ENCODE results near the gene EME2. TPM values are rescaled to one million over a fixed set of nuclear protein-coding genes. Genes with fewer than 3 reads are reported as not detected.

Gene EME2
- total and polyA plus RNA-seq, 2 donors (not counting 1 experiment from before 2014, with no cell fraction given), result 34.6 to 42.5 TPM

DNA sequence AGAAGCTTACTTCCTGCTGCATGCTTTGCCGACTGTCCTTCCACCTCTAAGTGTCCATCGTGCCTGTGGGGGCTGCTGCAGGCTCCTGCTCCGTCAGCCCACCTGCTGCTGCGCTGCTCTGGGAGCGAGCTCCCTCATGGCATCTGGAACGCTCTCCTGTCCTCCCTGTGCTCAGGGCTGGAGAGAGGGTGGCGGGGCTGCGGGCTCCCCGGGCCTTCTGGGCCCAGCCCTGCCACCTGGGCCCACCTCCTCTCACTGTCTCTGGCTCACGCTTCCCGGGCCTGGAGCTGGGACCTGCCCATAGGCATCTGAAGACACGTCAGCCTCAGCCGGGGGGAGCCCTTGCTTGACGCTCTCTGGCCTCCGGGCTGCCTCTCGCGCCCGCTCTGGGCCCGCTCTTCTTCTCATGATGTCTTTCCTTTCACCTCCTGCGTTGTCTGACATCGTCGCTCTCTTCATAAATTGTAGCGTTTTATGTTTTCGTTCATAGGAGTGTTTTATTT lies 28.2 kb upstream of the EME2 start:
- ATAC-seq (ENCODE audit: low read depth), result no peak
- no peak for DNase-seq
- H3K27ac ChIP-seq (ENCODE audit: low read length in 2 of 2), result no peak overlapping the region
- H3K27me3 ChIP-seq (replicated peaks in 1 of 4; ENCODE audit: control extremely low read depth in 1 of 4, control insufficient read depth in 3 of 4, insufficient read depth in 4 of 4, low read length in 3 of 4), result no peaks in the 10 kb centered on the region
- H3K4me2 ChIP-seq (replicated peaks; ENCODE audit: low read depth, low read length, poor library complexity, severe bottlenecking), result no peak overlapping the region
- Mint-ChIP-seq H3K4me3 (no peak overlapping the region), H3K4me1 (no peaks in the 10 kb centered on the region), H3K27ac (no peak overlapping the region), H3K9me3 (ENCODE audit: insufficient read depth) (no peaks in the 10 kb centered on the region), H3K27me3 (no peaks in the 10 kb centered on the region)
- CTCF ChIA-PET, result no interaction called here
- TF ChIP-seq, protein P1, sequence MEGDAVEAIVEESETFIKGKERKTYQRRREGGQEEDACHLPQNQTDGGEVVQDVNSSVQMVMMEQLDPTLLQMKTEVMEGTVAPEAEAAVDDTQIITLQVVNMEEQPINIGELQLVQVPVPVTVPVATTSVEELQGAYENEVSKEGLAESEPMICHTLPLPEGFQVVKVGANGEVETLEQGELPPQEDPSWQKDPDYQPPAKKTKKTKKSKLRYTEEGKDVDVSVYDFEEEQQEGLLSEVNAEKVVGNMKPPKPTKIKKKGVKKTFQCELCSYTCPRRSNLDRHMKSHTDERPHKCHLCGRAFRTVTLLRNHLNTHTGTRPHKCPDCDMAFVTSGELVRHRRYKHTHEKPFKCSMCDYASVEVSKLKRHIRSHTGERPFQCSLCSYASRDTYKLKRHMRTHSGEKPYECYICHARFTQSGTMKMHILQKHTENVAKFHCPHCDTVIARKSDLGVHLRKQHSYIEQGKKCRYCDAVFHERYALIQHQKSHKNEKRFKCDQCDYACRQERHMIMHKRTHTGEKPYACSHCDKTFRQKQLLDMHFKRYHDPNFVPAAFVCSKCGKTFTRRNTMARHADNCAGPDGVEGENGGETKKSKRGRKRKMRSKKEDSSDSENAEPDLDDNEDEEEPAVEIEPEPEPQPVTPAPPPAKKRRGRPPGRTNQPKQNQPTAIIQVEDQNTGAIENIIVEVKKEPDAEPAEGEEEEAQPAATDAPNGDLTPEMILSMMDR (IDR thresholded peaks at IDR 0.05), result no peak
- no peak for TF ChIP-seq EZH2 (IDR thresholded peaks at IDR 0.05; ENCODE audit: borderline replicate concordance, insufficient read depth, low read depth, low read length, poor library complexity, severe bottlenecking)
- peaks cover 0 to 67% of the 10 kb centered on the region in 2 experiments for H3K36me3 ChIP-seq (replicated peaks in 1 of 2; ENCODE audit: control extremely low read depth in 1 of 2, control insufficient read depth in 1 of 2, extremely low read depth in 1 of 2, insufficient read depth in 2 of 2, low read length in 1 of 2)
- H3K9ac ChIP-seq (ENCODE audit: low read length), result no peak overlapping the region
- H3K4me1 ChIP-seq (ENCODE audit: control insufficient read depth in 2 of 2, insufficient read depth in 2 of 2, low read length in 2 of 2), result no peaks in the 10 kb centered on the region
- intact Hi-C loops (cut with micrococcal nuclease), result no loop called here
- H3K79me2 ChIP-seq (ENCODE audit: control insufficient read depth, insufficient read depth, low read length), result peaks cover 63% of the 10 kb centered on the region
- no peak overlapping the region for H3K4me3 ChIP-seq (ENCODE audit: control extremely low read depth in 1 of 5, extremely low read depth in 1 of 5, insufficient read depth in 1 of 5, low read depth in 2 of 5, low read length in 4 of 5)
- POLR2A ChIA-PET, result interaction anchor here (0.6 kb wide), 1 partner anchor 240 kb away, joined by 4 read pairs; no protein-coding TSS in a partner anchor
- WGBS (ENCODE audit: insufficient coverage), result 96% methylated on average over 15 of the region's 24 CpGs
- H4K20me1 ChIP-seq (ENCODE audit: control insufficient read depth, insufficient read depth, low read length, poor library complexity, severe bottlenecking), result peaks cover 71% of the 10 kb centered on the region
- H2AFZ ChIP-seq (ENCODE audit: insufficient read depth, low read depth, low read length, poor library complexity, severe bottlenecking), result no peak overlapping the region
- H3K9me3 ChIP-seq (ENCODE audit: control extremely low read depth in 1 of 3, control insufficient read depth in 2 of 3, insufficient read depth in 1 of 3, low read length in 2 of 3), result peaks cover 0 to 4% (median 0%) of the 10 kb centered on the region in 3 donors

DNA sequence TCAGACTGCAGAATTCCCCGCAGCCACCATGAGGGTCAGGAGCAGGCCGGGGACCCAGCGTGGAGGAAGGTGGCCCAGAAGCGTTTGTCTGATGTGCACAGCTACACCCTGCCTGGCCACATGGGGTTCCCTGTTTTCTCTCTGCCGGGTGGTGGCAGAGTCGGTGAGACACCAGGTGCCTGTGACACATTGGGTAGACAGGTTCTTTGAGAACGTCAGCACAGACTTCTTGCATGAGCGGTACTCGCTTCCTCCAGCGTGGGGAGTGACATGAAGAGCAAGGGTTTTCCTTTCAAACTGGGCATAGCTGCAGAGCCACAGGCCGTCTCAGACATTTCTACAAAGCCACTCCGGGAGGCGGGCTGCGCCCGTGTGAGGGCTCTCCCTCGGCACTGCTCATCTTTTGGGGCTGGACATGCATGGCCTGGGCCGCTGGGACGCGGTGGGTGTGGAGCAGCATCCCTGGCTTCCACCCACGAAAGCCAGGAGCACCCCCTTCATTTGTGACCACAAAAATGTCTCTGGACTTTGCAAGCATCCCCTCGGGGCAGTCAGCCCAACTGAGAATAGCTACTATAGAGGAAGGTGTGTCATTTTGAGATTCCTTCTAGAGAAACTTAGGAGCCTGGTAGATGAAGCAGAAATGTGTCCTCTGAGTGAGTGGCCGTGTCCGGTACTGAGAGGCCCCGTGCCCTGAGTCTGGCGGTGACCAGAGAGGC lies 27.3 kb upstream of the EME2 start:
- Histone ChIP-seq H3K27me3 (replicated peaks in 1 of 4; ENCODE audit: control extremely low read depth in 1 of 4, control insufficient read depth in 3 of 4, insufficient read depth in 4 of 4, low read length in 3 of 4) (no peaks in the 10 kb centered on the region), H3K4me3 (ENCODE audit: control extremely low read depth in 1 of 5, extremely low read depth in 1 of 5, insufficient read depth in 1 of 5, low read depth in 2 of 5, low read length in 4 of 5) (no peak overlapping the region), H3K4me1 (ENCODE audit: control insufficient read depth in 2 of 2, insufficient read depth in 2 of 2, low read length in 2 of 2) (no peaks in the 10 kb centered on the region), H2AFZ (ENCODE audit: insufficient read depth, low read depth, low read length, poor library complexity, severe bottlenecking) (no peak overlapping the region), H3K4me2 (replicated peaks; ENCODE audit: low read depth, low read length, poor library complexity, severe bottlenecking) (no peak overlapping the region), H3K36me3 (replicated peaks in 1 of 2; ENCODE audit: control extremely low read depth in 1 of 2, control insufficient read depth in 1 of 2, extremely low read depth in 1 of 2, insufficient read depth in 2 of 2, low read length in 1 of 2) (peaks cover 0 to 70% of the 10 kb centered on the region in 2 experiments), H3K79me2 (ENCODE audit: control insufficient read depth, insufficient read depth, low read length) (peaks cover 65% of the 10 kb centered on the region), H3K27ac (ENCODE audit: low read length in 2 of 2) (no peak overlapping the region), H3K9ac (ENCODE audit: low read length) (no peak overlapping the region), H4K20me1 (ENCODE audit: control insufficient read depth, insufficient read depth, low read length, poor library complexity, severe bottlenecking) (peaks cover 65% of the 10 kb centered on the region), H3K9me3 (ENCODE audit: control extremely low read depth in 1 of 3, control insufficient read depth in 2 of 3, insufficient read depth in 1 of 3, low read length in 2 of 3) (no peaks in the 10 kb centered on the region)
- no peak overlapping the region for H3K4me3 Mint-ChIP-seq
- CTCF ChIA-PET, result interaction anchor here (0.9 kb wide), 1 partner anchor 35 kb away, joined by 3 read pairs; no protein-coding TSS in a partner anchor
- no peak for TF ChIP-seq EZH2 (IDR thresholded peaks at IDR 0.05; ENCODE audit: borderline replicate concordance, insufficient read depth, low read depth, low read length, poor library complexity, severe bottlenecking)
- TF ChIP-seq, protein P1 (IDR thresholded peaks at IDR 0.05), result no peak
- WGBS (ENCODE audit: insufficient coverage), result 93% methylated on average over 25 of the region's 25 CpGs
- H3K27me3 Mint-ChIP-seq, result no peaks in the 10 kb centered on the region
- POLR2A ChIA-PET, result no interaction called here
- no peak for DNase-seq
- intact Hi-C loops (cut with micrococcal nuclease), result no loop called here
- no peak for ATAC-seq (ENCODE audit: low read depth)
- no peaks in the 10 kb centered on the region for H3K9me3 Mint-ChIP-seq (ENCODE audit: insufficient read depth)
- no peak overlapping the region for H3K27ac Mint-ChIP-seq
- no peaks in the 10 kb centered on the region for H3K4me1 Mint-ChIP-seq

Measured in B cell (primary cell).